Stimulated activated CD4-positive, alpha-beta T cell treated with anti-CD3 and anti-CD28 coated beads, Interleukin-1b, Interleukin-23, amount 100 ng/mL, for 1 hour (primary cell): Measurements from ENCODE around the gene DYSF.

Source experiments
- DNase-seq, 2 donors: peaks; one replicate each; pipeline ENCODE4 v3.0.0-alpha.2; 2020; ENCODE audit warnings: low read depth in 2 of 2

DYSF gene

GRCh38 chr2:71502941-71503738 is 49.8 kb downstream of the DYSF start:
- no peak for DNase-seq

- DNase-seq, result no peak
Observed at GRCh38 chr2:71503837-71504236, 50.5 kb downstream of the DYSF start.

GRCh38 chr2:71504611-71505010 is 51.2 kb downstream of the DYSF start:
- no peak for DNase-seq

GRCh38 chr2:71505086-71505769 is 51.9 kb downstream of the DYSF start:
- DNase-seq, result no peak

GRCh38 chr2:71505770-71506140 is 52.4 kb downstream of the DYSF start:
- no peak for DNase-seq

GRCh38 chr2:71506222-71507153 is 53.1 kb downstream of the DYSF start:
- DNase-seq, result no peak

GRCh38 chr2:71507476-71507875 is 54.1 kb downstream of the DYSF start:
- no peak for DNase-seq

GRCh38 chr2:71510196-71510807 is 56.9 kb downstream of the DYSF start:
- peak; percentile 45 to 61 for DNase-seq

- DNase-seq, result no peak
Observed at GRCh38 chr2:71510938-71511337, 57.6 kb downstream of the DYSF start.

GRCh38 chr2:71511776-71512175 is 58.4 kb downstream of the DYSF start:
- no peak for DNase-seq

GRCh38 chr2:71512386-71512785 is 59.0 kb downstream of the DYSF start:
- DNase-seq, result no peak

GRCh38 chr2:71513096-71513495 is 59.7 kb downstream of the DYSF start:
- DNase-seq, result no peak

GRCh38 chr2:71513721-71514120 is 60.4 kb downstream of the DYSF start:
- no peak for DNase-seq

- no peak for DNase-seq
Observed at GRCh38 chr2:71516253-71516888, 63.0 kb downstream of the DYSF start.

GRCh38 chr2:71517851-71518250 is 64.5 kb downstream of the DYSF start:
- no peak for DNase-seq

- no peak for DNase-seq
Observed at GRCh38 chr2:71521436-71521950, 68.1 kb downstream of the DYSF start.

- no peak for DNase-seq
Observed at GRCh38 chr2:71524476-71524875, 71.1 kb downstream of the DYSF start.

- no peak for DNase-seq
Observed at GRCh38 chr2:71526141-71526540, 72.8 kb downstream of the DYSF start.

GRCh38 chr2:71526975-71527374 is 73.6 kb downstream of the DYSF start:
- no peak for DNase-seq

GRCh38 chr2:71528131-71528591 is 74.8 kb downstream of the DYSF start:
- no peak for DNase-seq

GRCh38 chr2:71528749-71529148 is 75.4 kb downstream of the DYSF start:
- DNase-seq, result no peak
